GM21529 (cell line): ENCODE data around the gene GLIS1.

Experiments
- ATAC-seq: cut with Tn5 transposase; IDR thresholded peaks from one replicate; pipeline ENCODE4 v1.9.1; 2021; ENCODE audit not compliant: unreplicated experiment

GLIS1 gene

DNA sequence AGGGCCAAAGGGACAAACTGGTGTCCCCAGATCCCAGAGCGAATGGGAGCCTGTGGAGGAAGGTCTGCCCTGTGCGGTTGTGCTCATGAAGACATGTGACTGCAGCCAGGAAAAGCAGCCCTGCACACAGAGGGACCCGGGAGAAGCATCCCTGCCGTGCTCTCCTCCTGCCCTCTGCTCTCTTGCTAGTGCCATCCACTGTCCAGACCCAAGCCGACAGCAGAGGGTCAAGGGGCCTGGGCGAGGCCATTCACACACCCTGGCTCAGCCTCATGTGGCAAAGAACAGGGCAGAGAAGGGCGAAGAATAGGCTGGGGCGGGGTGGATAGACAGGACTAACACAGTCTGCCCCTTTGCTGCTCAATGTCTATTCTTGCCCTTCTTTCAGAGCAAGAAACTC, 262.4 kb downstream of the GLIS1 start:
- ATAC-seq: no peak

DNA sequence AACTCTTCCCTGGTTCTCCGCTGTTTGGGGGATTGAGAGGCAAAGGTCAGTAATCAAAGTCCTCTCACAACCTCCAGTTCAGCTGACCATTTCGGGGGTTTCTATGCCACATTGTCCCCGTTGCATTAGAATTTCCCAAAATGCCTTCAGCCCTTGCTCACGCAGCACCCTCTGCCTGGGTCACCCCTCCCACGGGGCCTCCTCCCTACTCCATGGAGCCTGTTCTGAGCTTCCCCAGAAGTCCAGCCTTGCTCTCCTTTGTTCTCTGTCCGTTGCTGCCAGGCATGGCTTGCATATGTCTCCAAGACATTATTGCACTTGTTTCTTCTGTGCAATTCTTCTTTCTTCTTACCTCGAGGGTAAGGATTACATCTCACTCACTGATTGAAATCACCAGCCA, 263.3 kb downstream of the GLIS1 start:
- no peak for ATAC-seq

DNA sequence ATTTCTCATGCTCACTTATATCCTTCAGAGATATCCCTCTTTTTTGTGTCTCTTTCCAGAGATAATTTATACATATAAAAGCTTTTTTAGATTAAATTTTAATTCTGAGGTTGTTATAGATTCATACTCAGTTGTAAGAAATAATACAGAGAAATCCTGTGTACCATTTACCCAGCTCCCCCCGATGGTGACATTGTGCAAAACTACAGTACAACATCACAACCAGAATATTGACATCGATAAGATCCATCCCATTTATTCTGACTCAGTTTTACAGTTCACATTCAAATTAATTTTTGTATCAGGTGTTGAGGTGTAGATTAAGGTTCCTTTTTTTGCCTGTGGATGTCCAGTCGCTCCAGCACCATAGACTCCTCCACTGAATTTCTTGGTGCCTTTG, 265.5 kb downstream of the GLIS1 start:
- no peak for ATAC-seq

DNA sequence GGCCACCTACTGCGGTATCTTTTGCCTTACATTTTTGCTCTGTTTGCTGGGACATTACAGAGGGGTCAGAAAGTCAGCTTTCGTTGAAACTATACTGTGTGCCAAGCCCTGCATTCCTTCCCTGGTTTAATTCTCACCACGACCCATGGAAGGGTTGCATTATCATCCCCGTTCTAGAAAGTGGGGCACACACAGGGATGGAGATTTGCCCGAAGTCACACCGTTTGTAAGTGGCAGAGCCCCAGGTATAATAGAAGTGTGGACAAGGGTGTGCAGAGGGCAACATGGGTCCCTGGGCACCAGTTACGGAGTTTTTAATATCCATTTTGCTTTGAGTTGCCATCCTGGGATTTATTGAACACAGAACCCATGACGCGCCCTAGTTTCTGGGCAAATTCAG, 268.0 kb downstream of the GLIS1 start:
- no peak for ATAC-seq

DNA sequence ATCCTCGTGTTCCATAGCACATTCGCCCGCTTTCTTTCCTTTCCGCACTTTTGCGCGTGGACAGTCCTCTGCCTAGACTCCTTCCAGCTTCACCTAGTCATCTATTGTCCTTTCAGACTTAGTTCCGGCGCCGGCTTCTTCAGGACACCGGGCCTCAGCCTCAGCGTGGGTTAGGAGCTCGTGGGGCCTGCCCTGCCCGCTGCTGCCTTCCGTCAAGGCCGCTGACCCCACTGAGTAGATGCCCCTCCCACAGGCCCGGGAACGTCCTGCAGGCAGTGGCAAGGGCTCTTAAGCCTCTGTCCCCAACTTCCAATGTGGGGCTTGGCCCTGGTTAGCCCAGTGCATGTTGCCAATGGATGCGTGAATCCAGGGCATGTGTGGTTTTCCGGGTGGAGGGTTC, 268.4 kb downstream of the GLIS1 start:
- ATAC-seq: no peak

DNA sequence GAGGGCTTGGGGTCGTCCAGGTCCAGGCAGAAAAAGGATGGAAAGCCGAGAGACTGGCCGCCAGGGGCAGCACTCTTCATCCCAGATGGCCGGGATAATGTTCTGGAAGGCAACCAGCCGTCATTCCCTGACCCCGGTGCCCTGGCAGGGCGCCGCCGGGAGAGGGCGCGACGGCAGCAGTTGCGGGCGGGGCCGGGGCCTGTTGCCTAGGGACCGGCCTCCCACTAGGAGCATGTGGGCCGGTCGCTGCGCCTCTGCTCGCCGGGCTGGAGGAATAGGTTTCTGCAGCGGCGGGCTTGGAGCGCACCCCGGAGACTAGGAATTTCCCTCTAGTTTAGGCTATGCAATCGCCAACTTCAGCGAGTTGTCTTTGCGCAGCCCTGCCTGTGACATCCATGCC, 268.8 kb downstream of the GLIS1 start:
- ATAC-seq: no peak

DNA sequence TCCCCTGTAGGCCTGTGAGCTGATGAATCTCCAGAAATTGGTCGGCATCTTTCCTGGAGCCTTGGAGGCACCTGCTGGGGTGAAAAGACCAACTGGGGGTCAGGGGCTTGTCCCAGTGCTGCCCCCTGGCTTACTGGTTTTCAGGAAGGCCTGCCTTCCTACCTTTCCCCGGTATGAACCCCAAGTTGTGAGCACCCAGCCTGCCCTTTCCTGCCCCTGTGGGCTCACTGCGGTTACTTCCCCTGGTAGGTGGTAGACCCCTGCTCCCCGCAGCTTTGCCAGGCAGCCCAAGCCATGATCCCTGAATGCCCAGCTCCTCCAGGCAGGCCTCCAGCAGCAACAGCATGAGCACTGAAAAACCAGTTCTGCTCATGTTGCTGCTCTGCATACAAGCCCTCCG, 269.6 kb downstream of the GLIS1 start:
- ATAC-seq: no peak

DNA sequence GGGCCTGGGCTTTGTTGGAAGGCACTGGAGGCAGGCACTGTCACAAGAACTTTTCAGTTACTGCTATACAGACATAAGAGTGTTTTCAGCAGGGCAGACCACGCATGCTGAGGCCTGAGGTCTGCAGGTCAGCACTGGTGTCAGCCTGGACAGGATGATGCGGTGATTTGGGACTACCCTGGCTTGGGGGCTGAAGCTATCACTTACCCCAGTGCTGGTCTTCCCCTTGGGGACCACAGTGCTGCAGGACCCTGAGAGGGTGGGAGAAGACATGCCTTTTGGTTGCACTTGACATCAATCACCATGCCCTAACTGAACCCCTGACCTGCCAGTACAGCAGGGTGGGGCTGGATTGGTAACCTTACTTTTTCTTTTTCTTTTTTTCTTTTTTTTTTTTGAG, 270.6 kb downstream of the GLIS1 start:
- ATAC-seq: no peak

DNA sequence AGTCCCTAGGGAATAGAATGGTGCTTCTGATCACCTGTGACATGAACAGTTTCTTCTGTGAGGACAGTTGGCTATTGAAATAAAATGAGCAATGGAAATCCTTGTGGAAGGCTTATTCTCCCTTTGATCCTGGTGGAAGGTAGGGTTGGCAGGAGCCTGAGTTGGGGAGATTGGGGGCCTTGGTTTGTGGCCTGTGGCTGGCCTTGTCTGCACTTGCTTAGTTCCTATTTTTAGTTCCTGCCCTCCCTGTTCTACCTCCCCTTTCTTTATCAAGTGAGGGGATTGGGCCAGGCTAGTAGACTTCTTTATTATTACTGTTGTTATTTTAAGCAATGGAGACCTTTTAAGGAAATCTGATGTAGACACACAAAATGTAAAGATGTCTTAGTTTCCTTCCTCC, 271.6 kb downstream of the GLIS1 start:
- ATAC-seq: no peak

DNA sequence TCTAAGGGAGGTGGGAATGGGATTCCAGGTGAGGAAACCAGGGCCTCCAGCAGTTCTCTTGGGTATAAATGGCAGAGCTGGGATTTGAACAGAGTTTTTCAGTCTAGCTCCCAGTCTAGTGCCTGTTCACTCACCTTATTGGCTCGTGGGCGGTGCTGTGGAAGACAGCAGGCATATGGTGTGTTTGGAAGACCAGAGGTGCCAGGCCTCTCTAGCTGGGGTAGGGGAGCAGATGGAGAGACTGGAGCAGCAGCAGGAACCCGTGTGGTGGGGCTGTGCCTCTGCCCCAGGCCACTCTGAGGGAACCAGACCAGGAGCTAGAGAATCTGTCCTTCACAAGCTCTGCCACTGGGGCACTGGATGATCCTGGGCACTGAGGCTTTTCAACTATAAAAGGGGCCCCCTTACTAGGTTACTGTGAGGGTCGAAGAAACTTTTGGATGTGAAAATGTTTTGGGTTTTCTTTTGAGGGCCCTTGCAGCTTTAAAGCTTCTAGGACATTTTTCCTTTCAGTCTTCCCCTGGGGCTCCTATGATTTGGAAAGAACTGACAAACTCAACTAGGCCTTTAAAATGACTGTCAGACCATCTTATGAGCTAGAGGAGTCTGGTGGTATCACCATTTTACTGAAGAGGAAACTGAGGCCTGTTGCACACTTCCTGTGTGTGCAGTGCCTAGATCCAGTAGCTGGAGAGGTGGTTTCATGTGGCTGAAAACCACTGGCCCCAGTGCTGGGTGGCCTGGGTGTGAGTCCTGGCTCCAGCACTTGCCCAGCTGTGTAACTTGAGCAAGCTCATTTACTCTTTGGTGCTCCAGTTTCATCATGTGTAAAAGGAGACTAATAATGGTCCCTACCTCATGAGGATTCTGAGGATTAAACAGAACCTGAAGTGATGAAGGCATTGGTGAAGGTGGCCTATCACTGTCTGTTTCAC, 273.7 kb downstream of the GLIS1 start:
- ATAC-seq: no peak

DNA sequence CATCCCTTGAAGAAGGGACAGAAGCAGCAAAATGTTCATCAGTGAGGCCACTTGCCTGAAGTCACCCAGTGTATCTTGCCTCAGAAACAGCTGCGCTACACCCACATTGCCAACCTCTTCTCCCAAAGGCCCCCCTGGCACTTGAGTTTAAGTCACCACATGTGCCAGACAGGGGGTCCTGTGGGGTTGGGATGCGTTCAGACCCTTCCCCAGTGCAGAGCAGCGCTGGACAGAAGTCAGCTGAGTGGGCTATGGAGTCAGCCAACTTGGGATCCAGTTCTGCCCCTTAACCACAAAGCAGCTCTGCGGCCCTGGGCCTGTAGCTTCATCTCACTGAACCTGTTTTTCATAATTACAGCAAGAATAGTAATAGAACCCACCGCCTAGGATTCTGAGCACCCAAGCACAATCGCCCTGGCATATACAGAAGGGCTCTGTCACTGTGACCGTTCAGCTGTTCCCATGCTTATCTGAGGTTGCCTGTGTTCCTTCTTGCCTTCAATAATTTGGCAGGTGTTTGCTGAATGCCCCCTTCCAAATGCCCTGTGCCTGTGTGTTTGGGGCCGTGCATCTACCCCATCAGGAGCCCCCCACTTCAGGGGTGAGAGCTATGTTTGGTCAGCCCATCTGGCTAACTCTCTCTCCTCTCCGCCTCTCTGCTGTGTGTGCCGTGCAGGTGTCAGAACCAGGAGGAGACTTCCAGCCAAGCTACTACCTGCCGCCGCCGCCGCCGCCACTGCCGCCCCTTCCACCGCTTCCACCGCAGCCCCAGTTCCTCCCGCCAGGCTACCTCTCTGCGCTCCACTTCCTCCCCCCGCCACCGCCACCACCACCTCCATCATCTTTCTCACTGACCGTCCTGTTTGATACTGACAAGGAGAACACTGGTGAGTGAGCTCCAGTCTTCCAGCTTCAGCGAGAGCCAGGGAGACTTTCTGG, 274.7 kb downstream of the GLIS1 start:
- no peak for ATAC-seq

DNA sequence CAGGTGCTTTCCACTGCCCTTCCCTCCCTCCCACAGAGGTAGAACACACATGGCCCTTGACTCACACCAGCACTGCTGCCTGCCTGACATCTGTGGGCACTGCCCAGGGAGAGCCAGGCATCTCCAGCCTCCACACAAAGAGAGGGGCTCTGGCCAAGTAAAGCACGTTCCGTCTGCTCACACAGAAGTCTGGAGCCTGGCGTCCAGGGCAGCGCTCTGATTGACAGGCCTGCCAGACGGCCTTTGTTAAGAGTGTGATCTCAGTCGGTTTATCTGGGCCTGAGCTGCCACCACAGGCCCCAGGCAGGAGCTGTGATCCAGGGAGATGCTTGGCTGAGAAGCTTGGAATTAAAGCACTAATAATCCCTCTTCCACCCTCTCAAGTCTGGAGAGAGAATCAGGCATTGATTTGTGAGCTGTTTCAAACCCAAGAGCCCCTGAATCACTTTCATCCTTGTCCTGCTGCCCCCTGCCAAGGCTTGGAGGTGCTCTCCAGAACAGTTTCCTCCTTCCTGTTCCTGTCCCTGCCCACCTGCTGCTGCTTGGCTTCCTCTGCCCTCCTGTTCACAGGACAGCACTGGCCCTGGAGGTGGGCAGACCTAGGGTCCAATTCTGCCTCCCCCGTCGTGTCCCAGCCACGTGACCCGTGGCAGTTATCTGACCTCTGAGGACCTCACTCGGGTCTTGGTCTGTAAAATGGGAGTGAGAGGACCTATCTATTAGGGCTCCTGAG, 276.0 kb downstream of the GLIS1 start:
- ATAC-seq: no peak

DNA sequence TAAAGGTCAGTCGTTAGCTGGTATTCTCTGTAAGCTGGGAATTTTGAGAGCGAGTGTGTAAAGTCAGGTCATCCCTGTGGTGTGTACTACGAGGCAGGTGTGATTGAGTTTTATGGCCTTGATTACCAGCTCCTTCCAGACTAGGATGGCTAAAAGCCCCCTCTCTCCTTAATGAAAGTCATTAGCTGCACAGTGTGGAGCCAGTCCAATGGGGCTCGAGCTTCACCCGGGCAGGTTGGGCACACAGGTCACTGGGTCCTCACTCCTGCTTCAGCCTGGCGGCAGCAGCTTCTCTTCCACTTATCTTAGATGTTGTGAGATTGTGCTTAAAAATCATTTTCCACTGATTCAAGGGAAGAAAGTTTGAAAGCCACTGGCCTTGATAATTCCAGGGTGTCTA, 276.8 kb downstream of the GLIS1 start:
- ATAC-seq: no peak

DNA sequence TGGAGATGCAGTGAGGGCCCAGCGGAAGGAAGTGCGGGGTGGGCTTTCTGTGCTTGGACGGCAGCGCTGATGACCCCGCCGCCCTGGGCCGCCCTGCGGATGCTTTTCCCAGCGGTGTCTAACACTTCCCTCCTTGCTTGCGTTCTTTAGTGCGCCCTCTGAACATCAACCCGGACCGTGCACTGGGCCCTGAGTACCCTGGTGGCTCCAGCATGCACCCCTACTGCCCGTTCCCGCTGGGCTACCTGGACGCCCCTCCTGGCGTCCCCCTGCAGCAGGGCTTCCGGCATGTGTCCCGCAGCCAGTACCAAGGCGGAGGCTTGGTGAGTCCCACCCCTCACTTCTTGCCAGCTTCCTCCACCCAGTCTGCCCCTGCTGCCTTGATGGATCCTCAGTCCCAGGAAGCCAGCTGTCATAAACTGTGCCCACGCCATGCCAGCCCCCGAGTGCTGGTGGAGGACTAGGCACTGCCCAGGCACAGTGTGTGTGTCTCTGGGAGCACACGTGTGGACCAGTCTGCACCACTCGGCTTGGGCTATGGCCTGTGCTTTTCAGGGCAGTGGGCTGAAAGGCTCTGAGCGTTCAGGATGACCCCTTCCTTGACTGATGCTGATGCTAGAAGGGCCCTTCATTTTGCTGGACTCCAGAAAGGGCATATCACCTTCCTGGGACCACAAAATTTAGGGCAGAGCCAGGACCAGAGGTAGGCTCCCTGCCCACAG, 277.5 kb downstream of the GLIS1 start:
- ATAC-seq: no peak

DNA sequence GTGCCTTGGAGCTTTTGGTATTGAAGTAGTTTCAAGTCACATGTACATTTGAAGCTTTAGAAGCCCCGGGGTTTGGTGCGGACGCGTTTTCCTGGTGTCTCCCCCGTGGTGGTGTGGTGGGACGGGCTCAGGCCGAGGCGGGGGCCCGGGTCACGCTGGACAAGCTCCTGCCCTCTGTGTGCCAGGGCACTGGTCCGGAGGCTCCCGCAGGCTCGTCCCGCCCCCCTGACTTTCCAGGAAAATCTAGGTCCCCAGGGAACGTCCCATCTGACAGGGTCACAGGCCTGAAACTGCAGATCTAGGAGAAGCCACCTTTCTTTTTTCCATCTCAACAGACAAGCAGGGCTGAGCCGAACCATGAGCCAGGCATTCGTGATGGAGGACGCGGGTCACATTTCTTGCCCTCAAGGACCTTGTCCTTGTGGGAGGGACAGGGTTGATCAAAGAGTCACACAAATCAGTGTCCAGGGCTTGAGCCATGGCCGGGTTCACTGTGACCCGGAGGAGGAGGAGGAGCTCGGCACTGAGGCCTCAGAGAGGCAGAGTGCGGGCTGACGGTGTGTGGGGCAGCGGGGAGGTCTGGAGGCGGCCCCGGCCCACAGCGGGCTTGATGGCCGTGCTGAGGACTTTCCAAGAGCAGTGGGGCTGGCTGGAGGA, 278.2 kb downstream of the GLIS1 start:
- ATAC-seq: no peak

DNA sequence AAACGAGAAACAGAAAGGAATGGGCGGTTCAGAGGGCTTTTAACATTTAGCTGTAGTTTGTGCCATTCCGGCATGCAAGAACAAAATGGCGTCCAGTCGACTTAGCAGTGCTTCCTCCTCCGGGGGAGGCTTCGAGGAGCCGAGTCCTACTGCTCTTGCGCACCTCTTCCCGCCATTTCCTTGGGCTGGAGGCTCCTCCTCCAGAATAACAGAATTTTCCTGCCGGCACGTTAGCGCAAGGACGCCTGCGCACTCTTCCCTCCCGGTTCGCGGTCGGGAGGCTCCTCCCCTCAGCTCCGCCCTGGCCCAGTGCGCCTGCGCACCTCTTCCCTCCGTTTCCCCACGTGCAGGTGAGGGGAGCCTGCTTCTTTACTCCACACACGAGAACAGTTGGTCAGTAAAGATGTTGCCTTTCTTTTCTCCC, 278.7 kb downstream of the GLIS1 start:
- ATAC-seq: no peak

DNA sequence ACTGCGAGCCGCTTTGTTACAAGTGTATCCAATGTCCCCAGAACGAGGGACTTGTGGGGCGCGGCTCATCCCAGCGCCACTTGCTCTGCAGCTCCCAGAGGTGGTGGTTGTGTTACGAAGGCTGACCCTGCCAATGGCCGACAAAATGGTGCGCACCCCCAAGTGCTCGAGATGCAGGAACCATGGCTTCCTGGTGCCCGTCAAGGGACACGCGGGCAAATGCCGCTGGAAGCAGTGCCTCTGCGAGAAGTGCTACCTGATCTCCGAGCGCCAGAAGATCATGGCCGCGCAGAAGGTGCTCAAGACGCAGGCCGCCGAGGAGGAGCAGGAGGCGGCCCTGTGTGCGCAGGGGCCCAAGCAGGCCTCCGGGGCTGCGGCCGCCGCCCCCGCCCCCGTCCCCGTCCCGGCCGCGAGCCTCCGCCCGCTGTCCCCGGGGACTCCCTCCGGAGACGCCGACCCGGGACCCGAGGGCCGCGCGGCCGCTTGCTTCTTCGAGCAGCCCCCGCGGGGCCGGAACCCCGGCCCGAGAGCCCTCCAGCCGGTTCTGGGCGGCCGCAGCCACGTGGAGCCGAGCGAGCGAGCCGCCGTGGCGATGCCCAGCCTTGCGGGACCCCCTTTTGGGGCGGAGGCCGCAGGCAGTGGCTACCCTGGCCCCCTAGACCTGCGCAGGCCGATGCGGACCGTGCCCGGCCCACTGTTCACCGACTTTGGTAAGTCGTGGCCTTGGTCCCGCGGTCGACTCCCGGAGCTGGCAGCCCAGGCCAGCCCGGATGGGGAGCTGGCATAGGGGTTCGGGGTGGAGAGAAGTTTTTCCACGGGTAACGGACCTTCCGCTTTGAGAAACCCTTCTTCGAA, 279.4 kb downstream of the GLIS1 start, which contains the start of gene DMRTB1:
Gene DMRTB1 (plus strand): TSS at position 79 of the 855 bp plus-strand sequence. CDS start 55 bp downstream, at position 134.
- ATAC-seq: no peak

DNA sequence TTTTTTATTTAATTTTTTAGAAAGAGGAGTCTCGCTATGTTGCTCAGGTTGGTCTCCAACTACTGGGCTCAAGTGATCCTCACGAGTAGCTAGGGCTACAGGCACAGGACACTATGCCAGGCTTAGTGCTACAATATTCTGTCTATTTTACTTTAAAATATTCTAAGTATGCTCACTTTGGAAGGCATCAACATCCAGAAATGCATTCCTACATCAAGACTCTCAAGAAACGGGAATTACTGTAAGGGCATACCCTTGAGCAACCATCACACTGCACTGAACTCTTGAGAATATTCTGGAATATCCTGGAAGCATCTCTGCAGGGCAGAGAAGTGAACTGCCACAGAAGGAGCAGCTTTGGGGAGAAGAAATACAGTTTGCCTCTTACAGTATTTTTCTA, 280.3 kb downstream of the GLIS1 start:
- no peak for ATAC-seq
